ENCODE data around the gene ATP7A. TPM values are rescaled to one million over a fixed set of nuclear protein-coding genes. Genes with fewer than 3 reads are reported as not detected.

The ATP7A gene
- total RNA-seq, 1 donor from 2014 or later, result 2.4 TPM

DNA sequence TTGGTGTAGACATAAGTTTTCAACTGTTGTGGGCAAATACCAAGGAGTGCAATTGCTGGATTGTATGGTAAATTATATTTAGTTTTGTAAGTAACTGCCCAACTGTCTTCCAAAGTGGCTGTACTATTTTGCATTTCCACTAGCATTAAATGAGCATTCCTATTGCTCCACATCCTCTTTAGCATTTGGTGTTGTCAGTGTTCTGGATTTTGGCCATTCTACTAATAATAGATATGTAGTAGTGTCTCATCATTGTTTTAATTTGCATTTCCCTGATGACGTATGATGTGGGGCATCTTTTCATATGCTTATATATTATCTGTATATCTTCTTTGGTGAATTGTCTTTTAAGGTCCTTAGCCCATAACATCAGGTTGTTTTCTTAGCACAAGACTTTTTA is 41.7 kb downstream of the ATP7A start:
- H3K36me3 ChIP-seq (ENCODE audit: control insufficient read depth, insufficient read depth, low read length), result no peaks in the 10 kb centered on the region
- TF ChIP-seq, protein P1, sequence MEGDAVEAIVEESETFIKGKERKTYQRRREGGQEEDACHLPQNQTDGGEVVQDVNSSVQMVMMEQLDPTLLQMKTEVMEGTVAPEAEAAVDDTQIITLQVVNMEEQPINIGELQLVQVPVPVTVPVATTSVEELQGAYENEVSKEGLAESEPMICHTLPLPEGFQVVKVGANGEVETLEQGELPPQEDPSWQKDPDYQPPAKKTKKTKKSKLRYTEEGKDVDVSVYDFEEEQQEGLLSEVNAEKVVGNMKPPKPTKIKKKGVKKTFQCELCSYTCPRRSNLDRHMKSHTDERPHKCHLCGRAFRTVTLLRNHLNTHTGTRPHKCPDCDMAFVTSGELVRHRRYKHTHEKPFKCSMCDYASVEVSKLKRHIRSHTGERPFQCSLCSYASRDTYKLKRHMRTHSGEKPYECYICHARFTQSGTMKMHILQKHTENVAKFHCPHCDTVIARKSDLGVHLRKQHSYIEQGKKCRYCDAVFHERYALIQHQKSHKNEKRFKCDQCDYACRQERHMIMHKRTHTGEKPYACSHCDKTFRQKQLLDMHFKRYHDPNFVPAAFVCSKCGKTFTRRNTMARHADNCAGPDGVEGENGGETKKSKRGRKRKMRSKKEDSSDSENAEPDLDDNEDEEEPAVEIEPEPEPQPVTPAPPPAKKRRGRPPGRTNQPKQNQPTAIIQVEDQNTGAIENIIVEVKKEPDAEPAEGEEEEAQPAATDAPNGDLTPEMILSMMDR (IDR thresholded peaks at IDR 0.05; ENCODE audit: insufficient read depth, low read length, severe bottlenecking), result no peak
- no peak overlapping the region for H3K4me3 ChIP-seq (ENCODE audit: low read depth, low read length)
- FAIRE-seq, result no peak
- H3K27me3 ChIP-seq (ENCODE audit: control insufficient read depth, insufficient read depth, low read length), result no peaks in the 10 kb centered on the region
- no peak for DNase-seq (ENCODE audit: low read depth)

DNA sequence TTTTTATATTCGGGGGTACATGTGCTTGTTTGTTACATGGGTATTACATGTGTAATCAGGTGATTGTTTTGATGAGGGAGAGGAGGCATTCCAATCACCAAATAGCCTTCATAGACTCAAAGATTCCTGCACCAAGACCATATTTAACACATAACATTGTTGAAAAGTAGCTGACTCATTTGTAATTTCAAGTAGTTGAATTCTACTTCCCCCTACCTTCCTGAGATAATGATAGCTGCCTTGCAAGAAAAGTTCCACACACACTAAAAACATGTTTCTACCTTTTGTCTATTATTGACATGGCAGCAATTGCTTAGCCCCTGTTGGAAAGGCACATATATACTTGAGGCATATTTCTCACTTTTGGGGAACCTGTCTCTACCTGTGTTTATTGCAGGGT is 42.8 kb downstream of the ATP7A start:
- TF ChIP-seq, protein P1 (IDR thresholded peaks at IDR 0.05; ENCODE audit: insufficient read depth, low read length, severe bottlenecking), result no peak
- no peak for FAIRE-seq
- Histone ChIP-seq H3K4me3 (ENCODE audit: low read depth, low read length) (no peak overlapping the region), H3K27me3 (ENCODE audit: control insufficient read depth, insufficient read depth, low read length) (no peaks in the 10 kb centered on the region), H3K36me3 (ENCODE audit: control insufficient read depth, insufficient read depth, low read length) (no peaks in the 10 kb centered on the region)
- DNase-seq (ENCODE audit: low read depth), result peak; percentile 33

DNA sequence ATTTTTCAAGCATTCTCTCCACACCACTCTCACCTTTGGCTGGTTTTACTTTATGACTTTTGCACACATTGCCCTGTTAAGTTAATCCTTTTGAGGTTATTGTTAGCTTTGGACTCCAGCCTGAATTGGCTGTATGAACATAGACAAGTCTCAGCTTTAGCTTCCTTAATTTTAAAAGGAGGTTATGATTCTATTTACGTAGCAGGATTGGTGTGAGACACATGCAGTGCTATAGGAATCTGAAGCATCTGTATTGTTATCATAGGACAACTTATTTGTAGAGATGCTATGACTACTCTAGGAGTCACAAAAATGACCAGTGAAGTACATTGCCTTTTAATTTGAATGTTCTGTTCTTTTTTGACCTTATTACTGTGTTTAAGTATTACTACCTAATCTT is 43.2 kb downstream of the ATP7A start:
- H3K27me3 ChIP-seq (ENCODE audit: control insufficient read depth, insufficient read depth, low read length), result no peaks in the 10 kb centered on the region
- H3K36me3 ChIP-seq (ENCODE audit: control insufficient read depth, insufficient read depth, low read length), result no peaks in the 10 kb centered on the region
- no peak overlapping the region for H3K4me3 ChIP-seq (ENCODE audit: low read depth, low read length)
- TF ChIP-seq, protein P1 (IDR thresholded peaks at IDR 0.05; ENCODE audit: insufficient read depth, low read length, severe bottlenecking), result no peak
- FAIRE-seq (no peak), DNase-seq (ENCODE audit: low read depth) (peak; percentile 42)

DNA sequence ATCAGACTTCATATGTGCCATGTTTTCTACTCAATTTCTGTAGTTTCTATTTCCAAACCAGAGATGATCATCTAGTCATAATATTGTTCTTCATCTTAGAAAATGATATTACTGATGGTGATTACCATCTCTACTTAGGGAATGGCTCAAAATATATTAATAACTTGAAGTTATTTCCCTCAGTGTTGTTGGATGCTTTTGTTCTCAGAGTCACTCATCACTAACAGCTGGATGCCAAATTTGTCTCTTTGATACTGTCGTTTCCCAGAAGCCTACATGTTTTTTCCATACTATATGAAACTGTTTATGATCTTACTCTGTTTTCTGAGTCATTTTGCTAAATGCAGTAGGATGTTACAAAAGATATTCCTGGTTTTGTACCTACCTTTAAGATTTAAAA is 50.1 kb downstream of the ATP7A start:
- TF ChIP-seq, protein P1 (IDR thresholded peaks at IDR 0.05; ENCODE audit: insufficient read depth, low read length, severe bottlenecking), result no peak
- Histone ChIP-seq H3K36me3 (ENCODE audit: control insufficient read depth, insufficient read depth, low read length) (no peaks in the 10 kb centered on the region), H3K27me3 (ENCODE audit: control insufficient read depth, insufficient read depth, low read length) (no peaks in the 10 kb centered on the region), H3K4me3 (ENCODE audit: low read depth, low read length) (no peak overlapping the region)
- FAIRE-seq (no peak), DNase-seq (ENCODE audit: low read depth) (no peak)

DNA sequence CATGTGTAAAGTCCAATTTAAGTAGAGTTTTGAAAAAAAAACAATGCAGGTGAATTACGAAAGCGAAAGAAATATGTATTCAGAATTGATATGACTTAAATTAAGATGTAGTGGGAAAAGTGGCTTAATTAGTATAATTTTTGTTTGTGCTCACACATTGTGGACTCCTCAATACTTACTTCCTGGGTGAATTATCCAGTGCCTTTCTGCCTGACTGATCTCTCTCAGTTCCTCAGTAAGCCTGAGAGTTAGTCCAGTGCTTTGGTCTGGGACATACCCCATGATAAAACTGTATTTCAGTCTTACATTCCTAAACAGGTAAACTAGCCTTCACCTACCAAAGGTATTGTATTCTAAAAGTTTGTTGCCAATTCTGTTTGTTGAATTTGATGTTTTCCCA is 50.6 kb downstream of the ATP7A start:
- FAIRE-seq, result no peak
- DNase-seq (ENCODE audit: low read depth), result no peak
- Histone ChIP-seq H3K27me3 (ENCODE audit: control insufficient read depth, insufficient read depth, low read length) (no peaks in the 10 kb centered on the region), H3K4me3 (ENCODE audit: low read depth, low read length) (no peak overlapping the region), H3K36me3 (ENCODE audit: control insufficient read depth, insufficient read depth, low read length) (no peaks in the 10 kb centered on the region)
- TF ChIP-seq, protein P1 (IDR thresholded peaks at IDR 0.05; ENCODE audit: insufficient read depth, low read length, severe bottlenecking), result no peak
